NCI-H1105 (cell line): ENCODE measurements around the gene CD99.
"Not testable (repeated sequence)": the region's sequence is repeated elsewhere in the genome, so short reads cannot be mapped to it uniquely, and the experiment has no call there.

ENCODE experiments used
- DNase-seq: peaks from one replicate; lab custom pipeline; 2025; lab: John Stamatoyannopoulos, UW

CD99 gene

GRCh38 chrX:2774057-2774456, 83.0 kb downstream of the CD99 start:
- no peak for DNase-seq

- no peak for DNase-seq
These were observed 83.7 kb downstream of the CD99 start for GRCh38 chrX:2774776-2775175.

DNA sequence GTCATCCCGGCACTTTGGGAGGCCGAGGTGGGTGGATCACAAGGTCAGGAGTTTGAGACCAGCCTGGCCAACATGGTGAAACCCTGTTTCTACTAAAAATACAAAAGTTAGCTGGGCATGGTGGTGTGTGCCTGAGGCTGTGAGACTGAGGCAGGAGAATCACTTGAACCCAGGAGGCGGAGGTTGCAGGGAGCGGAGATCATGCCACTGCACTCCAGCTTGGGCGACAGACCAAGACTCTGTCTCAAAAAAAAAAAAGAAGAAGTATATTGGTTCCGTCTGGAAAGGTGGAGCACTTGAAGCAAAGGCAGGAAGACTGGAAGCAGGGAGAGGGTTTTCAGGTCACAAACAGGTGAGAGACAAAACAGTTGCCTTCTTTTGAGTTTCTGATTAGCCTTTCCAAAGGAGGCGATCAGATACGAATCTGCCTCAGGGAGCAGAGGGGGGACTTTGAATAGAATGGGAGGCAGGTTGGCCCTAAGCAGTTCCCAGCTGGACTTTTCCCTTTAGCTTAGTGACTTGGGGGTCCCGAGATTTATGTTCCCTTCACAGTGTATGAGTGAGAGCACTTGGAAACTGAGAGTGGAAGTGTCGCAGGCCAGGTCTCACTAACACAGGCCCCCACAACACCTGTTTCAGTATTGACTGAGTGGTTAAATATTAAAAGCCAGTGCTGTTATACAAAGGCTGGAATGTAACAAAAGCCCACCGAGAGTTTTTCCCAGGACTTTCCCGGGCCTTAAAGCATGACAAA, 89.6 kb downstream of the CD99 start:
- not testable (repeated sequence) for DNase-seq

- no peak for DNase-seq
These were observed 90.1 kb downstream of the CD99 start for GRCh38 chrX:2781226-2781571.

DNA sequence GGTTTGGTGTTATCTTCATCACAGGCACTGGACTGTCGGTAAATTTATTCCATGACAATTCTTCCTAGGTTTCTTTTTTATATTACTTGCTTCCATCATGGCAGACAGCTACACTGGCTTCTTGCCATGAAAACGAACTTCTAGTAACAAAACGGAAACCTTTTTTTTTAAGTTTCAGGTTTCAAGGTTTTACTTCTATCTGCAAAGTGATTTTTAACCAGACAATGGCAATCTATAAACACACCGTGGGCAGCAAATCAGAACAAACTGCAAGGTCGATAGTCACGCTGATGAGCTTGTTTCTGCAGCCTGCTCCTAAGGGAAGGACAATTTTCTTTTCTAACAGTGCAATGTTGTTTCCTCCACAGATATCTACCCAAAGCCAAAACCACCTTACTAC, 90.6 kb downstream of the CD99 start:
- no peak for DNase-seq

GRCh38 chrX:2782171-2782570, 91.1 kb downstream of the CD99 start:
- DNase-seq, result no peak

- no peak for DNase-seq
These were observed 91.7 kb downstream of the CD99 start for GRCh38 chrX:2782778-2783177.

GRCh38 chrX:2784026-2784425, 92.9 kb downstream of the CD99 start:
- DNase-seq, result no peak

DNA sequence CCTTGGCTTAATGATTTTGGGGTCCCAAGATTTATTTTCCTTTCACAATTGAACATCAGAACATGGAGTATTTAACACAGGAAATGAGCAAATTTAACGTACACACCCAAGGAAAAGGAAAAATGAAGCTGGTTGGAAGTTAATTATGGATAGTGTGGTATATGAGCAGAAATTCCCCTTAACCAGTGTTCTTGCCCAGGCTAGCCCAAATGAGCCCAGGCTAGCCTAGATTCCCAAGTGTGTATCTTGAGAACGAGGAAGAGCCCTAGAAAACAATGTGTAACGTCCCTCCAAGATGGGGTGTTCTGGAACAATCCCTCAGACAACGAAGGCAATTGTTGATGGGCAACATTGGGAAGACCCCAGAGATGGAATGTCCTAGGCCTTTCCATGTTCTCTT, 94.4 kb downstream of the CD99 start:
- no peak for DNase-seq

DNA sequence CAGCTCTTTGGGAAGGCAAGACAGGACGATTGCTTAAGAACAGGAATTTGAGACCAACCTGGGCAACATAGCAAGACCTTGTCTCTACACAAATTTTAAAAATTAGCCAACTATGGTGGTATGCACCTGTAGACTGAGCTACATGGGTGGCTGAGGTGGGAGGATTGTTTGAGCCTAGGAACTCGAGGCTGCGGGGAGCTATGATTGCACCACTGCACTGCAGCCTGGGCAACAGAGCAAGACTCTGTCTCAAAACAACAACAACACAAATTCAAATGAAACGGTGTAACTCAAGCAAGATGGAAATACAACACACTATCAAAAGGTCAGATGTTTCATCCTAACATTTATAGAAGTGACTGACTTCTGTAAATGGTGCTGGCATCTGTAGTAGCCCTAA, 97.9 kb downstream of the CD99 start:
- no peak for DNase-seq

- DNase-seq, result no peak
These were observed 98.5 kb downstream of the CD99 start for GRCh38 chrX:2789569-2789968.
